DMS53 treated with DMSO at 0.1 percent for 48 hours (cell line): ENCODE results near the gene FMO1.
"Not testable (repeated sequence)": the region's sequence is repeated elsewhere in the genome, so short reads cannot be mapped to it uniquely, and the experiment has no call there.

ENCODE experiments used
- DNase-seq: peaks from one replicate; lab custom pipeline; 2025; ENCODE audit not compliant: unreplicated experiment; lab: John Stamatoyannopoulos, UW

The FMO1 gene

DNA sequence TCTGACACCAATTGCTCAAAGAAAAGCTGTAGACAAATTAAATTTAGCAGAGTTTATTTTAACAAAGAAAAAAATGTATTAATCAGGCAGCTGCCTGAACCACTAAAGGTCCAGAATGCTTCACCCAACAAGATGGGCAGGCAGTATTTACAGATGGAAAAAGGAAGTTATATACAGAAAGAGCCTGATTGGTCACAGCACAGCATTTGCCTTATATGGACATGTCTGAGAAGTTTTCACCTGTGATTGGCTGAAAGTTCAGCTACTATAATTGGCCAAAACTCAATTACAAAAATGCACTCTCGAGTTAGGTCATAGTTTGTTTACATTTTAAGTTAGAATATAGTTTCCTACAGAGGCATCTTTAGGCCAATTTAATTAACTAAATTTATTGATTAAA lies 15.1 kb upstream of the FMO1 start:
- DNase-seq: no peak

DNA sequence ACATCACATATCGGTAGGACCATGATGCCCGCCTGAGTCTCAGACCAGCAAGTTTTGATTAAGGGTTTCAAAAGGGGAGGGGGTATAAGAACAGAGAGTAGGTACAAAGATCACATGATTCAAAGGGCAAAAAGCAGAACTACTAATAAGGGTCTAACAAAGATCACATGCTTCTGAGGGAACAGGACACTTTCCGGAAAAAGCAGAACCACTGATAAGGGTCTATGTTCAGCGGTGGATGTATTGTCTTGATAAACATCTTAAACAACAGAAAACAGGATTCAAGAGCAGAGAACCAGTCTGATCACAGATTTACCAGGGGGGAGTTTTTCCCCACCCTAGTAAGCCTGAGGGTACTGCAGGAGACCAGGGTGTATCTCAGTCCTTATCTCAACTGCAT lies 12.1 kb upstream of the FMO1 start:
- DNase-seq: not testable (repeated sequence)

DNA sequence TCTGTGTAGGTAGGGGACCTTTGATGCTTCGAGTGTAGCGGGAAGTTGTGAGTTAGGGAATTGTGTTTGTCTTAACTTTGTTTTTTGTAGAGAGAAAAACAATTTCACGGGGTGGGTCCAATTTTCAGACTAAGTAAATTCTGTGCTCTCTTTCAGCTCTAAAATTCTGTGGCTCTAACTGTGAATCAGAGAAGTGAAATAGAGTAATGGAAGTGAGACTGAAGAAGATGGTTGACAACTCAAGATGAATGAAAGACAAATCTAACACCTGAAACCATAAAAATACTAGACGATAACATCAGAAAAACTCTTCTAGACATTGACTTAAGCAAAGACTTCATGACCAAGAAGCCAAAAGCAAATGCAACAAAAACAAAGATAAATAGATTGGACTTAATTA lies 4.4 kb upstream of the FMO1 start:
- DNase-seq: no peak

DNA sequence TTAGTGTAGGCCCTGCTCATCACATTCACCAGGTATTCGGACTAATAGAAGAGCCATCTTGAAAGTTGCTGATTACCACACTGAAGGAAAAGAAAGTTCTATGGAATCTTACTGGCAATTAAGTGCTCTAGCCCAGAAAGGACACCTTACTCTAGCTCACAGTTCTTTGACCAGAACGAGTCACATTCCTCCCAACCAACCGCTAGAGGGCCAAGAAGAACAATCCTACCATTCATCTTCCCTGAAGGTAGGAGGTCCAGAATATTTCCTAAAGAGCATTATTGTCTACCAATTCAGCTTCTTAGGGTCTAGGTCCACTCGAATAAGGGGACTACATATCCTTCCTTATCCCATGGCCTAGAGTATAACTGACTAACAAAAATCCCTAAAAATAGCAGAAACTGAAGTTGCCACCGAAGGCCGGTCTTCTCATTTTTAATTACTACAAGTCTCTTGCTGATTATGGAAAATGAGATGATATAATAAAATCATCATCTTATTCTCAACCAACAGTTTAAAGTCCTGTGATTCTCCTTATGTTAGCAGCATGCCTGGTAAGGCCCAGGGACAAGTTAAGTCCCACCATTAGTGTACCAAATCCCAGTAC lies 2.7 kb upstream of the FMO1 start:
- peak; percentile 43 for DNase-seq

DNA sequence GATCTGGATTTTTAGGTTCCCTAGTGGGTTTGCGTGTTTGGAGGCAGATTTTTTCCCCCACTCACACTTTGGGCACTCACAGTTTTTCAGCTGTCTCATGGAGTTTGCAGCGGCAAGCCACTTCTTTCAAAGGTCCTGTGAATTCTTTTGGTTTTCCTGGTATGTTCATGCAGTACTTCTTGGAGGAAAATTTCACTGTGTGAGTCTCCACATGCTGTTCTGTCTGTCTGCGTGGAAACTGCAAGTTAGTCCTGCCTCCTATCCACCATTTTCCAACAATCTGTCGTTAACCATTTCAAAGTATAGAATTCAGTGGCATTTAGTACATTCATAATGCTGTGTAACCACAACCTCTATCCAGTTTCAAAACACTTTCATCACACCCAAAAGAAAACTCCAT lies 793 bp upstream of the FMO1 start:
- no peak for DNase-seq

DNA sequence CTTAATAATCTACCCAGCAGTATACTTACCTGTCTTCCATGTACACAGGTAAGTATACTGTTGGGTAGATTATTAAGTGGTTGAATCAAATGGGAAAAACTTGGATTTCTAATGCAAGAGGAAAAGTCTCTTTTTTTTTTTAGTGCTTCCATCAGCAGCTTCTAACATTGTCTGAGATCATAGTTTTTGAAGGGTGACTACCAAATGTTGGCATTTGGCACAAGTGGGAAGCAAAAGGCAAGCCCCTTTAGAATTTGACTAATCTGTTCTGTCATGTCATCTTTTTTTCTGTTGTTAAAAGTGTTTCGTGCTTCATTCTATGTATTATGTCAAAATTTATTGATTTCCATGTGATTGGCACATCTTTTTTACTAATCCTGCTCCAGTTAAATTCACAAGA lies 547 bp downstream of the FMO1 start:
- DNase-seq: no peak

DNA sequence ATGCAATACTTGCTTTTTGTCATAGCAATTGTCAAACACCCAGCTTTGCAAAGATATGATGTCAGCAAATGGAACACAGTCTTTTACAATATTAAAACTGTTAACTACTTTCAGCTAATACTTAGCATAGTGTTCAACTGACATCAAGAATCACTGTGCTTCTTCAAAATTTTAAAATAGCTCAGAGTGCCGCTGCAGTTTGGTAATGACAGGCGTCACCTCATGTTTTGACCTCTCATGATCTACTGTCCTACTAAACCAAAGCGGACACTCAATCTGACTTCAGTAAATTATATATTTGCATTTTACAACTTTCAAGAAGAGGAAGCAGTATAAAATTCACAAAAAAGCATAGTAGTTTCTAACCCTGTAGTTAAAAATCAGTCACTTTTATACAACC lies 2.0 kb downstream of the FMO1 start:
- no peak for DNase-seq

DNA sequence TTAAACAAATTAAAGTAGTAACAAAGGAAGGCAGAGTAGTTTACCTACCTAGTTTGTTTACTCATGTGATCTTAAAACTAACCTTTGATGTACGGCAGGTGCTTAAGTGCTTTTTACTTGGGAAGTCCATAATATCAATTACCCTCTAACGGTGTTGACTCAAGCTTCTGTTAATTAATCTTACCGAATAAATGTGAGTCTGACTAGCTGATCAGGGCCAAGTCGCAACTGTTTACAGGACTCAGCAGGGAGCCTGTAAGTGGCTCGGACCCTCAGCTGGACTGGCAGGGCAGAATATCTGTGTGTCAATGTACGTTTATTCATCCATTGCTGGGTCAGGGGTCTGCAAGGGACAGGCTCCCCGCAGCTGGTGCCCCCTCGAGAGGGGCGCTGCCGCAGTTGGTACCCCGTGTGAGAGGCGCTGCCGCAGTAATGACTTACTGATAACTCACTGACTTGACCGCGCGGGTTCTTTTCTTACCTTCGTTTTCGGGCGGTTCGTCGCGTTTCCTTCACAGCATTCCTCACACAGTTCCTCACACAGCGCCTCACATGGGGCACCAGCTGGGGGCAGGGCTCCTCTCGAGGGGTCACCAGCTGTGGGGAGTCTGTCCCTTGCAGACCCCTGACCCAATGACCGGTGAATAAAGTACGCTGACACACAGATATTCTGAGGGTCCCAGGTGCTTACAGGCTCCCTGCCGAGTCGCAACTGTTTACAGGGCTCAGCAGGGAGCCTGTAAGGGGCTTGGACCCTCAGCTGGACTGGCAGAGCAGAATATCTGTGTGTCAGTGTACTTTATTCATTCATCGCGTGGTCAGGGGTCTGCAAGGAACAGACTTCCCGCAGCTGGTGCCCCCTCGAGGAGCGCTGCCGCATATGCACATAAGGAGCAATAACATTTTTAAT lies 3.0 kb downstream of the FMO1 start:
- DNase-seq: peak; percentile 44

DNA sequence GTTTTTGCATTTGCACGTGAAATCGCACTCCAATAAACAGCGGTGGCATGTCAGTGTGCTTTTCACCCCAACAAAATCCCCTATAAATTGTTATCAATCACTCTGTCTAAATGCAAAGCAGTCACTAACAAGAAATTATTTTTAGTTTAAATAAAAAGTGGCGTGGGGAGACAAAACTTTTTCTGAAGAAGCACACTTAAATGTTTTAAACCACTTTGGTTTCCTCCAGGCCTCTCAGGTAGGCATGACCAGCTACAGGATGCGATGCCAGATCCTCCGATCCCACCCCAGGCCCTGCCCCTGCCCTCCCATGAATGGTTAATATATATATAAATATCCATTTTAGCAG lies 3.6 kb downstream of the FMO1 start:
- no peak for DNase-seq

DNA sequence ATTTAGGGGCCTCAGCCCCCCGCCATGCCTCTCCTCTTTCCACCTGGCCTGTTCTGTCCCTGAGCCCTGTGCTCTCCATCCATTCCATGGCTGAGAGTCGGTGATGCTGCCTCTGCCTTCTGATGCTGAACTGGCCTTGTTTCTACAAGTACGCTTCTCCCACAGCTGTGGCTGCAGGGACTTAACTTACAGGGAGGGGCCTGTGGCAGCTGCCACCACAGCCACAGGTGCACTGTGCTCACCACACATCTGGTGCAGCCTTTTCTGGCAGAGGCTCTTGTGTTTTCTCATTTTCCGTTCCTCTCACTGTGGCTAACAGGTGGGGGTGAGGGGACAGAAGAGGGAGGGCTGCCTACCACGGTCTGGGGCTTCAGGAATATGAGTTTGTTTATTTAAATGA lies 4.2 kb downstream of the FMO1 start:
- DNase-seq: peak; percentile 21

DNA sequence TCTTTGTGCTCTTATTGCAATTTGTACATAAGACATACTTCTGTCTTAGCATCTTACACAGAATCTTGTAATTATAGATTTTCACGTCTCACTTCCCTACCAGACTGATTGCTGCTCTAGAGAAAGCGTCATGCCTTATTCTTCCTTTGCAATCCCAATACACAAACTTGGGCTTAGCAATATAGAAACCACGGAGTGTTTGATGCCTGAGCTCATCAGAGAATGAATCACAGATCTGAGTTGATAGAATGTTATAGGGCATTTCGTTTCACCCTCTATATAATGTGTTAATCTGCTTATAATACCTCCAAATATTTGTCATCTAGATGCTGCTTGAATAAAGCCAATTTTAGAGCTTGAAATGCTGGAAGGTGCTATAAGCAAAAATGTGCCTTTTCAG lies 6.6 kb downstream of the FMO1 start:
- no peak for DNase-seq

DNA sequence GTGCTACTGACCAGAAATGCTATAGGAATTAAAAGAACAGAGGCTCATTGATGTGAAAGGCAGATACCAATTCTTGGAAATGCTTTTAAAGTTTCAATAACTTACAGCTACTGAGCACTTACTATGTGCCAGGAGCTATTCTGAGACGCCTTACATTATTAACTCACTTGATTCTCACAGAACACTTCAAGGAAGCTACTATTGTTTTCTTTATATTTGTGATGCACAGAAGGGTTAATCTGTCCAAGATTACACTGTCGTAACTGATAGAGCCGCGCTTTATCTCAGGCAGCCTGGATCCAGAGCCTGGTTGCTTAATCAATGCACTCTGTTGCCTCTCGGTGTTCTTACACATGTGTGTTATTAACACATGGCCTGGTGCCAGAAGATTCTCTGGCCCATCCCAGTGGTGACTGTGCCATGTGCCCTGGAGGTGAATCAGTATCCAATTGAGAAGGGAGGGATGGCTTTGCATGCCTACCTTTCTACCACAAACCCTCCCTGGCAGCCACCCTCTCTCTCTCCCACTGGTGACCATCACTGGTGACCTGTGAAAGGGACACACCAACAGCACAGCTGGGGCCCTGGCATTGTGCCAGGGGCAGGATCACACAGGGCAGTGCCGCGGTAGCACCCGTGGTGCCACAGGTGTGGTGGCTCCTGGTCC lies 8.8 kb downstream of the FMO1 start:
- no peak for DNase-seq

DNA sequence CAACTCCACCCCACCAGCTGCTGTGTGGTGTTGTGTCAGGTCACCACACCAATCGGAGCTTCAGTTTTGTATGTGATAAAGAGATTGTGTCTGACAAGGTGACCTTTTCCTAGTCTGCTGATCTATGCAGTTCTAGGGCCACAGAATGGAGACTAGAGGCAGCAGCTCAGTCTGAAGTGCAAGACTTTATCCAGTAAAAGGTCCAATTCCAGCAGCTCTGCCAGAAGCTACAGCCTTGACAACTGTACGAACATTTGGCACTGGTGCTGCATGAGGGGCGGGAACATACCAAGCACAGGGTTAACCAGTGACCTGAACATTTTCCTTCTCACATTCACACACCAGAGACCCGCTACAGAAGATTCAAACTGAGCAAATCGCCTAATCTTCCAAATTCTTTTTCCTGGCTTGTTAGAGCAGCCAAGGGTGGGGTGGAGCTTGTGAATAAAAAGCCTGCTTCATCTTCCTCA lies 9.3 kb downstream of the FMO1 start:
- DNase-seq: no peak

DNA sequence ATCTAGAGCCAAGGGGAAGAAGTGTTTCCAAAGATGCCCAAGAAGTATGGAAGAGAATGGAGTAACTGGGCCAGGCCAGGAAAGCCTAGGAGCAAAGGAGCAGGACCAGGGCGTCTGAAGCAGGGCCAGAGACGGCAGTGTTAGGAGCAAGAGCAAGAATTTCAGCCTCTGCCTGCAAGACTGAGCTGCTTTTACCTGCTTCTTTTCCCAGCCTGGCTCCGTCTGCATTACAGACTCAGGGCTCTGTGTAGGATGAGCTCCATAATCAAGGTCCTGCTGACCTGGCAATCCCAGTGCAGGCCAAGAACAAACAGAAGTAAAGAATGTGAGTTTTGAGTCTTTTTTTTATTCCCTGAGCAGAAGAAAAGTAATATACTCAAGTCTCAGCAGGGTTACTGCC lies 10.1 kb downstream of the FMO1 start:
- DNase-seq: no peak

DNA sequence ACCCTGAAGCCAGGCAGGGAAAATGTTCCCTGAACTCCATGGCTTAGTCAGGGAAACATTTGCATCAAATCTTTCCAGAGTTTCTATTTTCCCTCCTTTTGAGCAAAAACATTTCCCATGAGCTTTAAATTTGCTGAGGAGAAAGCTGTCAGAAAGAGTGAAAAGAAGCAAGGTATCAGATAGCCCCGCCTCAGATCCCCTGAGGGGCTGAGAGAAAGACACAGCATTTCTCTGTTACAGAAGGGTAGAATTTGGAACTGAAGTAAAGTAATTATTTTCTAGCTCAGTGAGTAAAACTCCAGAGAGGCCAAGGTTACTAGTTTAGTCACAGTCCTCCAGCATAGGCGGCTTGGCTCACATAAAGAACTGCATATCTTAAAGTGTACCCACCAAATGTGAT lies 10.6 kb downstream of the FMO1 start:
- no peak for DNase-seq

DNA sequence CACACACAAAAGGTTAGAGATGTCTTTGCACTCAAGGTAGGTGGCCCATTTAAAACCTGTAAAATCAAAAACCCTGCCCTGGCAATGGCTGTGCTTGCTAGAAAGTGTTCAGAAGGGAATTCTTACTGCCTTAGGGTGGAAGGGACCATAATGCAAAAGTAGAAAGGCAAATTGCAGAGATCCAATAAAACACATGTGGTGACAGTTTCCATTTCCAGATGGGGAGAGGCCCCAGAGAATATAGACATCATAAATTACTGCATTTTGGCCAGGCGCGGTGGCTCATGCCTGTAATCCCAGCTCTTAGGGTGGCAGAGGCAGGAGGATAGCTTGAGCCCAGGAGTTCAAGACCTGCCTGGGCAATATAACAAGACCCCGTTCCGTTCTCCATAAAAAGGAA lies 13.0 kb downstream of the FMO1 start:
- DNase-seq: no peak

DNA sequence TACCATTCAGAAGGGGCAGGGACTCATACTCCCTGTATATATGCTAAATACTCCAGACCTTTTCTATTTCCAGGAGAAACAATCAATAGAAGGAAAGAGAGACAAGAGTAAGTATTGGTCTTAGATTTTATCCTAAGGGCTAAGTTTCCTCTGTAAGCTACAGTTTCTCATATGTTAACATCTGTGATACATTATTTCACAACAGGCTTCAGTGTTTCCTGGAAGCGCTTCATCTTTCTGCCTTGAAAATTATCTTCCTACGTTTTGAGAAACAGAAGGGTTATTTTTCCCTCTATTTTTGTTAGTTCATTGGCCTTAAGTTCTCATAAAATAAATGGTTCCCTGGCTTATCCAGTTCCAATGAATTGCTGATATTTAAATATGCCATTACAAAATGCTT lies 15.6 kb downstream of the FMO1 start:
- no peak for DNase-seq

DNA sequence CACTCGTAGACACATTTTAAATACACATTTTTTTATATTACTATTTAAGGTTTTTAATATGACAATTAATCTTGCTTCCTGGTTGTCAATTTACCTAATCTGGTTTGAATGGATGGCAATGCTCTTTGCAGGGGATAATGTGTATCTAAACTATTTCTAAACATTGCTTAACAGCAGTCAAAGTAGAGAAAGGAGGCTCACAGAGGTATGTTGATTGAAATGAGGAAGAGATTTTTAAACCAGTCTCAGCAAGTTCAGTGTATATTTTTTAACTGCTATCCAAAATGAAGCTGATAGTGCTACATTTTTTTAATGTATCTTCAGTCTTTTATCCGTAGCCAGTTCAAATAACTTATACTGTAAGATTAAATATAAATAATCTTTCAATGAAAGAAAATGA lies 17.4 kb downstream of the FMO1 start:
- no peak for DNase-seq

DNA sequence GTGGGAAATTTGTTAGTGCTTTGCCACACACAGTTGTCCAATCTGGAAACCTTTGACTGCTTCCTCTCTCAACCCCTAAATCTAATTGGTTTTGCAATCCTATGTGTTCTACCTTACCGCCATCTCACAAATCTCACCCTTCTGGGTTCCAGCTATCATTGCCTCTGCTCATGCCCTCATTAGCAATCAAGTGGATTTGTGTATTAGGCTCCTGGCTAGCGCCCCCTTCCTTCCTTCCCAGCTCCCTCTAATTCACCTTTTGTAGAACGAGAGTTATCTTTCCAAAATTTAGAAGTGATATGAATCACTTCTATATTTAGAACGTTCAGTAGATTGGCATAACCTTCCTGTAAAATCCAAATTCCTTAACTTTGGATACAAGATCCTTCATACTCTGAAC lies 18.6 kb downstream of the FMO1 start:
- no peak for DNase-seq

DNA sequence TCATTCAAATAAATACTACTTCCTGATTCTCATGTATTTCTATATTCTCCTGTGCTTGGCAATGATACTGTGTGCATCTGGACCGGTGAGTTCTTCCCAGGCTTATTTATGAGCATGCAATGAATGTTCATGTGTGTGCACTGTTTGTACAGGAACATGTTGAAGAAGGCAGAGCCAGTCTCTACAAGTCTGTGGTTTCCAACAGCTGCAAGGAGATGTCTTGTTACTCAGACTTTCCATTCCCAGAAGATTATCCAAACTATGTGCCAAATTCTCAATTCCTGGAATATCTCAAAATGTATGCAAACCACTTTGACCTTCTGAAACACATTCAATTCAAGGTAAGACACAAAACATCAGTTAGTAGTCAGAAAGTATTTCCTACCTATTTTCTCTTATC lies 19.1 kb downstream of the FMO1 start:
- DNase-seq: no peak

DNA sequence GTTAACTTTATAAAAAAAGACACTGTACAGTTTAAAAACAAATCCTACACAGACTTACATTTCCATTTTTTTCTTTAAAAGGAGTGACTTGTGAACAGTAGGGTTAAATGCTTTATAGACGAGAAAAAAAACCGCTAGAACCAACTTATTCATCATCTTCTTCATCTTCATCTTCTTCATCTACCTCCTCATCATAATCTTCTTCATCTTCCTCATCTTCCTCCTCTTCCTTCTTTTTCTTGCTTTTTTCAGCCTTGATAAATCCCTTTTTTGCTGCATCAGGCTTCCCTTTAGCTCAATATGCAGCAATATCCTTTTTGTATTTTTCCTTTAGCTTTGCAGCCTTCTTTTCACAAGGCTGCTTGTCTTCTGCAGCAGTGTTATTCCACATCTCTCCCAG lies 22.5 kb downstream of the FMO1 start:
- no peak for DNase-seq

DNA sequence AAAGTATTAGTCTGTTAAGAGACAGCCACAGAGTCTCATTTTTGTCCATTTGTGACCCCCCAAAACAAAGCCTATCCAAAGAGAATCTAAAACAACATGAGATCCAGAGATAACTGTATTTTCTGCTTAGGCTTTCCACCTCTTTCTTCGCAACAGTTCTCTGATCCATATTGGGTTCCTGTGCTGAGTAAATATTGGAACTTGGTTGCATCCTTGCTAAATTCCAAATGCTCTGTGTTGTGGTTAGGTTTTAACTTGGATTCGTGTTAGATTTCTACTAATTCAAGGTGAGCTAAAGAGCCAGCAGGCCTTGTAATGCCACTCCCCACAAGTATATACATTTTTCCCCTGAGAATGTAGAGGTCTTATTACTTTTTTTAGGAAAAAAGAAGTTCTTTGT lies 29.2 kb downstream of the FMO1 start:
- DNase-seq: no peak
